Lower leg skin (tissue), 4 donors: ENCODE results near the gene CDON. TPM values are rescaled to one million over a fixed set of nuclear protein-coding genes. Genes with fewer than 3 reads are reported as not detected.
"Not testable (repeated sequence)": the region's sequence is repeated elsewhere in the genome, so short reads cannot be mapped to it uniquely, and the experiment has no call there.

Source experiments
- DNase-seq, 2 donors: peaks; one replicate each; pipeline ENCODE4 v3.0.0-alpha.2; 2019; ENCODE audit warnings: low spot score in 2 of 2
- H3K4me3 ChIP-seq: fragments of 200-600 bp; sonication (generic); 2 replicates; pipeline ENCODE4 v1.5.1; 2017; ENCODE audit warnings: mild to moderate bottlenecking, low read depth; ENCODE audit not compliant: poor library complexity, severe bottlenecking
- POLR2A ChIP-seq, 2 donors: fragments of 450-650 bp; IDR thresholded peaks; one replicate each; pipeline ENCODE4 v1.6.1; 2016 to 2017; ENCODE audit warnings: antibody characterized with exemption in 2 of 2, mild to moderate bottlenecking in 1 of 2, moderate library complexity in 1 of 2
- WGBS, 2 donors: methylation state at CpG; one replicate each; pipeline ENCODE4 v1.1.5; 2018; 5-methylcytosine and 5-hydroxymethylcytosine counted together
- intact Hi-C: fragments of 100-400 bp; cut with DNase I; formaldehyde crosslinking; loops from one replicate; pipeline ENCODE4 v1.15.0; 2023; ENCODE audit warnings: low total_unique reads
- total RNA-seq, 4 donors: library from RNA; depleted of rRNA; stranded (reverse); fragments of >200 nt; gene quantifications; one replicate each; pipeline ENCODE4 v1.1.0, GENCODE V29; 2016
- TF ChIP-seq, protein P1 (sequence below), 3 donors: fragments of 450-650 bp; IDR thresholded peaks; one replicate each; pipeline ENCODE4 v1.5.1; 2016; ENCODE audit warnings: antibody characterized with exemption in 3 of 3, mild to moderate bottlenecking in 3 of 3, moderate library complexity in 2 of 3

The CDON gene
- total RNA-seq, 4 donors from 2014 or later, result 12.3 to 21.0 (median 18.0) TPM

GRCh38 chr11:126034933-126035425 is 27.7 kb downstream of the CDON start:
- no peak overlapping the region for H3K4me3 ChIP-seq
- no peak for TF ChIP-seq POLR2A (IDR thresholded peaks at IDR 0.05)
- TF ChIP-seq, protein P1, sequence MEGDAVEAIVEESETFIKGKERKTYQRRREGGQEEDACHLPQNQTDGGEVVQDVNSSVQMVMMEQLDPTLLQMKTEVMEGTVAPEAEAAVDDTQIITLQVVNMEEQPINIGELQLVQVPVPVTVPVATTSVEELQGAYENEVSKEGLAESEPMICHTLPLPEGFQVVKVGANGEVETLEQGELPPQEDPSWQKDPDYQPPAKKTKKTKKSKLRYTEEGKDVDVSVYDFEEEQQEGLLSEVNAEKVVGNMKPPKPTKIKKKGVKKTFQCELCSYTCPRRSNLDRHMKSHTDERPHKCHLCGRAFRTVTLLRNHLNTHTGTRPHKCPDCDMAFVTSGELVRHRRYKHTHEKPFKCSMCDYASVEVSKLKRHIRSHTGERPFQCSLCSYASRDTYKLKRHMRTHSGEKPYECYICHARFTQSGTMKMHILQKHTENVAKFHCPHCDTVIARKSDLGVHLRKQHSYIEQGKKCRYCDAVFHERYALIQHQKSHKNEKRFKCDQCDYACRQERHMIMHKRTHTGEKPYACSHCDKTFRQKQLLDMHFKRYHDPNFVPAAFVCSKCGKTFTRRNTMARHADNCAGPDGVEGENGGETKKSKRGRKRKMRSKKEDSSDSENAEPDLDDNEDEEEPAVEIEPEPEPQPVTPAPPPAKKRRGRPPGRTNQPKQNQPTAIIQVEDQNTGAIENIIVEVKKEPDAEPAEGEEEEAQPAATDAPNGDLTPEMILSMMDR (IDR thresholded peaks at IDR 0.05), result no peak
- no peak for DNase-seq
- intact Hi-C loops, result no loop called here
- WGBS, 2 donors, result 47 to 54% methylated on average over 5 of the region's 5 CpGs

DNA sequence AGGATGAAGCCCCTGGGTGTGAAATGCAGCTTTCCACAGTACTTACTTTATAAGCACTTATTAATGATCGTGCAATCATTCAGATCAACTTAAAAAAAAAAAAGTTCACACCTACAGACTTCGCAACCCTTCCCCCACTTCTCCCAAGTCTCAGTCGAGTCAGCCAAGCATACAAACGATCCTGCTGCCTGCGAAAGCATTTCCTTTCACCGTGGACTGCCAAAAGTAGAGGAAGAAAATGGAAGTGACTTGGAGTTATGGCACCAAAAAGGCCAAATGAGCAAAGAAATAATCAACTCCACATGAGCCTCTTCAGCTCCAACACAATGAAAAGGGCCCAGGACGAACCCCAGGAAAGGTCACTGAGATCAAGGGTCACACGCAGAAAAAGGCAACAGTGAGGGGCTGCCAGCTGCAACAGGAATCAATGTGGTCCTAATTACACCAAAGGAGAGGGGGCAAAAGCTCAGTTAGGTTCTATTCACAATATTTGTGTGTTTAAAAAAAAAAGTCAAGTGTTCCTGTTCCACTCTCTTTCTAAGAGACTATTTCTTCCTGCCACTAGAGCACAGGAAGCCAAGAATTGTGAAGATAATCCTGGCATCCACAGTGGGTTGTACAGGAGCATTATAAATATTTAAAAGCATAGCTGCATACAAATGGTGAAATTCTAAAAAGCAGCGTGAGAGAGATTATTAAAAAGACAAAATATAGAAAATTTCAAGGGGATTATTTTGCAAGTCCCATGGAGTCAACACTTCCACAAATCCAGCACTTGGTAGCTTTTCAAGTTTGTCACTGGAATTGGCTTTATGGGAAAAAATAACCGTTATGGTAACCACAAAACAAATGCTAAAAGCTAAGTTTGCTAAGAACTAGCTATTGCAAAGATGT is 28.4 kb downstream of the CDON start:
- 27 to 33% methylated on average over 10 of the region's 10 CpGs for WGBS, 2 donors
- H3K4me3 ChIP-seq, result no peak overlapping the region
- intact Hi-C loops, result no loop called here
- TF ChIP-seq, protein P1 (IDR thresholded peaks at IDR 0.05), result no peak
- TF ChIP-seq POLR2A (IDR thresholded peaks at IDR 0.05), result no peak
- DNase-seq, result no peak

GRCh38 chr11:126032375-126032774 is 30.3 kb downstream of the CDON start:
- WGBS, 2 donors, result 77 to 79% methylated on average over 7 of the region's 7 CpGs
- intact Hi-C loops, result no loop called here
- DNase-seq, result no peak

GRCh38 chr11:126029805-126030204 is 32.9 kb downstream of the CDON start:
- 81 to 82% methylated on average over 2 of the region's 2 CpGs for WGBS, 2 donors
- no peak for TF ChIP-seq POLR2A (IDR thresholded peaks at IDR 0.05)
- TF ChIP-seq, protein P1 (IDR thresholded peaks at IDR 0.05), result no peak
- no peak for DNase-seq
- intact Hi-C loops, result no loop called here
- H3K4me3 ChIP-seq, result no peak overlapping the region

More at GRCh38 chr11:126032375-126032774, 30.3 kb downstream of the CDON start:
- TF ChIP-seq POLR2A (IDR thresholded peaks at IDR 0.05), result no peak
- TF ChIP-seq, protein P1 (IDR thresholded peaks at IDR 0.05), result no peak
- no peak overlapping the region for H3K4me3 ChIP-seq

GRCh38 chr11:126029237-126029636 is 33.4 kb downstream of the CDON start:
- whole genome bisulfite sequencing, 2 donors, result 64 to 71% methylated on average over 4 of the region's 4 CpGs
- TF ChIP-seq, protein P1 (IDR thresholded peaks at IDR 0.05), result no peak
- no peak for TF ChIP-seq POLR2A (IDR thresholded peaks at IDR 0.05)
- intact Hi-C loops, result no loop called here
- no peak overlapping the region for H3K4me3 ChIP-seq
- no peak for DNase-seq

GRCh38 chr11:126028534-126028933 is 34.1 kb downstream of the CDON start:
- H3K4me3 ChIP-seq, DNase-seq, intact Hi-C loops: not testable (repeated sequence)
- WGBS, 2 donors, result 70 to 80% methylated on average over 3 of the region's 3 CpGs
